Kidney (tissue), 14 donors: ENCODE data around the gene INHA. TPM values are rescaled to one million over a fixed set of nuclear protein-coding genes. Genes with fewer than 3 reads are reported as not detected.

ENCODE experiments used
- DNase-seq, 5 donors: peaks; one replicate each; pipeline ENCODE4 v3.0.0-alpha.2; 2013 to 2020
- FAIRE-seq: peaks from 2 replicates; lab custom pipeline; 2012; peaks lifted over from hg19 to GRCh38; lab: Jason Lieb, UNC
- H3K27ac ChIP-seq, 2 donors: one replicate each; pipeline ENCODE4 v1.7.0; 2013; ENCODE audit warnings: low read depth in 2 of 2, low read length in 2 of 2, inconsistent platforms in 1 of 2
- H3K27me3 ChIP-seq: one replicate; pipeline ENCODE4 v1.7.1; 2013; ENCODE audit warnings: low read length, inconsistent platforms; ENCODE audit not compliant: control insufficient read depth, insufficient read depth
- H3K36me3 ChIP-seq, 3 donors: one replicate each; pipeline versions ENCODE4 v1.7.0 to v1.7.1; 2013; ENCODE audit warnings: low read length in 3 of 3, control low read depth in 1 of 3, inconsistent platforms in 1 of 3; ENCODE audit not compliant: insufficient read depth in 3 of 3, control insufficient read depth in 2 of 3
- H3K4me1 ChIP-seq, 3 donors: one replicate each; pipeline versions ENCODE4 v1.7.0 to v1.7.1; 2013; ENCODE audit warnings: low read length in 3 of 3, inconsistent platforms in 1 of 3, low read depth in 1 of 3; ENCODE audit not compliant: control insufficient read depth in 2 of 3, insufficient read depth in 2 of 3
- H3K4me3 ChIP-seq, 3 donors: one replicate each; pipeline versions ENCODE4 v1.7.0 to v1.8.1; 2013; ENCODE audit warnings: low read length in 3 of 3, control low read depth in 1 of 3, inconsistent platforms in 1 of 3
- H3K9ac ChIP-seq, 3 donors: one replicate each; pipeline versions ENCODE4 v1.7.0 to v1.7.1; 2013; ENCODE audit warnings: low read length in 3 of 3, control low read depth in 1 of 3, inconsistent platforms in 1 of 3
- H3K9me3 ChIP-seq, 3 donors: one replicate each; pipeline versions ENCODE4 v1.7.0 to v1.7.1; 2013; ENCODE audit warnings: low read length in 3 of 3, control low read depth in 1 of 3, inconsistent platforms in 1 of 3; ENCODE audit not compliant: control insufficient read depth in 2 of 3, insufficient read depth in 1 of 3
- CTCF ChIP-seq: IDR thresholded peaks from 3 replicates; pipeline ENCODE4 v1.5.1; 2012; ENCODE audit warnings: mild to moderate bottlenecking, moderate library complexity, borderline replicate concordance; ENCODE audit not compliant: insufficient read depth; ENCODE audit errors: extremely low read depth
- intact Hi-C: fragments of 100-400 bp; cut with DNase I; formaldehyde crosslinking; loops from one replicate; pipeline ENCODE4 v1.11.1; 2022
- polyA plus RNA-seq: library from polyadenylated mRNA; stranded (reverse); fragments of 350-450 nt; fragmentation: Illumina TruSeq; extraction: RNeasy Lipid Tissue Mini Kit (QIAGEN cat#74804); gene quantifications from one replicate; pipeline ENCODE4 v1.2.3, GENCODE V29; 2014; ENCODE audit warnings: low read depth, low replicate concordance; ENCODE audit not compliant: insufficient read depth
- total RNA-seq: library from RNA; stranded (reverse); fragmentation: NEBNext Ultra II Directional; extraction: Animal tissue kit (Norgen Biotek cat#: 25700); gene quantifications from one replicate; pipeline ENCODE4 v1.2.1, GENCODE V29; 2021
- donor health status: control.
- donor health status: control.
- donor health status: control.
- donor health status: control.
- donor health status: control.
- donor health status: DM: yes; HTN: yes; CAD: no.
- donor health status: Normal renal cell carcinoma (clear cell type).

The INHA gene
- total and polyA plus RNA-seq, 2 donors from 2014 or later: 1.2 to 2.5 TPM

- FAIRE-seq (no peak), DNase-seq (no peak)
- intact Hi-C loops: loop anchor here (10.0 kb wide), 1 partner anchor 132 kb away; no protein-coding TSS in a partner anchor
- Histone ChIP-seq H3K4me3 (no peak overlapping the region), H3K9me3 (no peaks in the 10 kb centered on the region), H3K27ac (no peak overlapping the region), H3K4me1 (peaks cover 0 to 3% (median 1%) of the 10 kb centered on the region in 3 donors), H3K9ac (no peak overlapping the region), H3K27me3 (no peaks in the 10 kb centered on the region), H3K36me3 (peaks cover 0 to 8% (median 8%) of the 10 kb centered on the region in 3 donors)
- no peak for TF ChIP-seq CTCF
Observed at GRCh38 chr2:219536967-219537366, 35.1 kb upstream of the INHA start.

GRCh38 chr2:219537657-219538488 lies 34.2 kb upstream of the INHA start:
- DNase-seq (no peak), FAIRE-seq (no peak)
- Histone ChIP-seq H3K4me1 (peaks cover 4 to 10% (median 9%) of the 10 kb centered on the region in 3 donors), H3K36me3 (peaks cover 0 to 8% (median 8%) of the 10 kb centered on the region in 3 donors), H3K27ac (no peak overlapping the region), H3K9me3 (no peaks in the 10 kb centered on the region), H3K9ac (no peak overlapping the region), H3K4me3 (no peak overlapping the region), H3K27me3 (no peaks in the 10 kb centered on the region)
- intact Hi-C loops: loop anchor here (10.0 kb wide), 1 partner anchor 133 kb away; no protein-coding TSS in a partner anchor
- no peak for TF ChIP-seq CTCF

GRCh38 chr2:219538504-219538951 lies 33.6 kb upstream of the INHA start:
- FAIRE-seq (no peak), DNase-seq (peak in 1 of 5 donors; percentile 57)
- Histone ChIP-seq H3K4me1 (peaks cover 4 to 10% (median 9%) of the 10 kb centered on the region in 3 donors), H3K9ac (no peak overlapping the region), H3K4me3 (no peak overlapping the region), H3K27ac (no peak overlapping the region), H3K27me3 (no peaks in the 10 kb centered on the region), H3K36me3 (peaks cover 0 to 8% (median 8%) of the 10 kb centered on the region in 3 donors), H3K9me3 (no peaks in the 10 kb centered on the region)
- intact Hi-C loops: loop anchor here (10.0 kb wide), 1 partner anchor 134 kb away; no protein-coding TSS in a partner anchor
- TF ChIP-seq CTCF: no peak
